Lower leg skin (tissue), 3 donors: ENCODE results near the gene TESMIN.

ENCODE experiments used
- CTCF ChIP-seq, 3 donors: fragments of 450-650 bp; IDR thresholded peaks; one replicate each; pipeline ENCODE4 v1.5.1; 2016; ENCODE audit warnings: antibody characterized with exemption in 3 of 3, mild to moderate bottlenecking in 3 of 3, moderate library complexity in 2 of 3
- POLR2A ChIP-seq, 2 donors: fragments of 450-650 bp; IDR thresholded peaks; one replicate each; pipeline ENCODE4 v1.6.1; 2016 to 2017; ENCODE audit warnings: antibody characterized with exemption in 2 of 2, mild to moderate bottlenecking in 1 of 2, moderate library complexity in 1 of 2

- TF ChIP-seq CTCF (IDR thresholded peaks at IDR 0.05) (no peak), POLR2A (IDR thresholded peaks at IDR 0.05) (no peak)
These were observed 70.6 kb downstream of the TESMIN start for GRCh38 chr11:68680541-68681231.
